Central memory CD8-positive, alpha-beta T cell (primary cell): ENCODE results near the gene EPB41L2.
"Not testable (repeated sequence)": the region's sequence is repeated elsewhere in the genome, so short reads cannot be mapped to it uniquely, and the experiment has no call there.

ENCODE experiments used
- ATAC-seq: fragments of 150-1000 bp; cut with Tn5 transposase; replicated peaks from 2 replicates; pipeline ENCODE4 v1.10.0; 2022; ENCODE audit warnings: mild to moderate bottlenecking, moderate FRiP score, moderate number of reproducible peaks; ENCODE audit not compliant: poor library complexity, severe bottlenecking; ENCODE audit errors: extremely low read depth
- DNase-seq, 2 donors: peaks; one replicate each; pipeline ENCODE4 v3.0.0; 2021; ENCODE audit warnings: low spot score in 2 of 2
- H3K27ac Mint-ChIP-seq: one replicate; pipeline ENCODE4 v1.8.0; 2022; ENCODE audit warnings: low read depth, mild to moderate bottlenecking, moderate library complexity, mixed read lengths
- H3K27me3 Mint-ChIP-seq: one replicate; pipeline ENCODE4 v1.8.0; 2022; ENCODE audit warnings: mixed read lengths
- H3K36me3 Mint-ChIP-seq: one replicate; pipeline ENCODE4 v1.8.0; 2022; ENCODE audit warnings: mild to moderate bottlenecking, moderate library complexity, mixed read lengths; ENCODE audit not compliant: insufficient read depth
- H3K4me1 Mint-ChIP-seq: one replicate; pipeline ENCODE4 v1.8.0; 2022; ENCODE audit warnings: mixed read lengths
- H3K4me3 Mint-ChIP-seq: one replicate; pipeline ENCODE4 v1.8.0; 2022; ENCODE audit warnings: mild to moderate bottlenecking, moderate library complexity, mixed read lengths
- H3K9me3 Mint-ChIP-seq: one replicate; pipeline ENCODE4 v1.8.0; 2022; ENCODE audit warnings: mixed read lengths

Gene EPB41L2

GRCh38 chr6:131023834-131024504 is 39.1 kb downstream of the EPB41L2 start:
- no peaks in the 10 kb centered on the region for H3K9me3 Mint-ChIP-seq
- ATAC-seq (no peak), DNase-seq (no peak)
- H3K27ac Mint-ChIP-seq = no peak overlapping the region
- H3K4me3 Mint-ChIP-seq = no peak overlapping the region
- H3K27me3 Mint-ChIP-seq = no peaks in the 10 kb centered on the region
- H3K36me3 Mint-ChIP-seq = no peaks in the 10 kb centered on the region
- H3K4me1 Mint-ChIP-seq = no peaks in the 10 kb centered on the region

GRCh38 chr6:131022691-131023090 is 40.4 kb downstream of the EPB41L2 start:
- DNase-seq (no peak), ATAC-seq (no peak)
- no peaks in the 10 kb centered on the region for H3K36me3 Mint-ChIP-seq
- H3K4me3 Mint-ChIP-seq = no peak overlapping the region
- no peaks in the 10 kb centered on the region for H3K27me3 Mint-ChIP-seq
- H3K9me3 Mint-ChIP-seq = no peaks in the 10 kb centered on the region
- no peak overlapping the region for H3K27ac Mint-ChIP-seq
- no peaks in the 10 kb centered on the region for H3K4me1 Mint-ChIP-seq

- H3K27ac Mint-ChIP-seq = no peak overlapping the region
- no peaks in the 10 kb centered on the region for H3K36me3 Mint-ChIP-seq
- no peaks in the 10 kb centered on the region for H3K27me3 Mint-ChIP-seq
- no peak overlapping the region for H3K4me3 Mint-ChIP-seq
- DNase-seq (no peak), ATAC-seq (no peak)
- no peaks in the 10 kb centered on the region for H3K9me3 Mint-ChIP-seq
- H3K4me1 Mint-ChIP-seq = no peaks in the 10 kb centered on the region
These were observed 45.1 kb downstream of the EPB41L2 start for GRCh38 chr6:131017962-131018361.

GRCh38 chr6:131015630-131016263 is 47.3 kb downstream of the EPB41L2 start:
- Mint-ChIP-seq H3K4me1 (no peaks in the 10 kb centered on the region), H3K27me3 (no peaks in the 10 kb centered on the region), H3K9me3 (no peaks in the 10 kb centered on the region), H3K36me3 (no peaks in the 10 kb centered on the region), H3K27ac (no peak overlapping the region), H3K4me3 (no peak overlapping the region)
- DNase-seq (no peak), ATAC-seq (no peak)

GRCh38 chr6:131015025-131015591 is 47.9 kb downstream of the EPB41L2 start:
- no peak overlapping the region for H3K27ac Mint-ChIP-seq
- no peak overlapping the region for H3K4me3 Mint-ChIP-seq
- ATAC-seq (no peak), DNase-seq (no peak)
- no peaks in the 10 kb centered on the region for H3K4me1 Mint-ChIP-seq
- no peaks in the 10 kb centered on the region for H3K36me3 Mint-ChIP-seq
- no peaks in the 10 kb centered on the region for H3K9me3 Mint-ChIP-seq
- no peaks in the 10 kb centered on the region for H3K27me3 Mint-ChIP-seq

GRCh38 chr6:131014080-131014776 is 48.8 kb downstream of the EPB41L2 start:
- H3K4me1 Mint-ChIP-seq = no peaks in the 10 kb centered on the region
- no peak for ATAC-seq
- H3K27me3 Mint-ChIP-seq = peaks cover 8% of the 10 kb centered on the region
- peaks cover 2% of the 10 kb centered on the region for H3K36me3 Mint-ChIP-seq
- no peak for DNase-seq
- H3K9me3 Mint-ChIP-seq = no peaks in the 10 kb centered on the region
- no peak overlapping the region for H3K27ac Mint-ChIP-seq
- no peak overlapping the region for H3K4me3 Mint-ChIP-seq

GRCh38 chr6:131013495-131013894 is 49.5 kb downstream of the EPB41L2 start:
- ATAC-seq (no peak), DNase-seq (no peak)
- Mint-ChIP-seq H3K9me3 (no peaks in the 10 kb centered on the region), H3K4me1 (no peaks in the 10 kb centered on the region), H3K27ac (no peak overlapping the region), H3K27me3 (peaks cover 10% of the 10 kb centered on the region), H3K4me3 (no peak overlapping the region), H3K36me3 (peaks cover 2% of the 10 kb centered on the region)

GRCh38 chr6:131009790-131010189 is 53.3 kb downstream of the EPB41L2 start:
- no peak overlapping the region for H3K27ac Mint-ChIP-seq

GRCh38 chr6:131008965-131009364 is 54.1 kb downstream of the EPB41L2 start:
- ATAC-seq, H3K27me3 Mint-ChIP-seq, H3K4me3 Mint-ChIP-seq, H3K27ac Mint-ChIP-seq, H3K36me3 Mint-ChIP-seq, DNase-seq, H3K4me1 Mint-ChIP-seq: not testable (repeated sequence)
- peaks cover 11% of the 10 kb centered on the region for H3K9me3 Mint-ChIP-seq

More at GRCh38 chr6:131009790-131010189, 53.3 kb downstream of the EPB41L2 start:
- peaks cover 2% of the 10 kb centered on the region for H3K36me3 Mint-ChIP-seq
- H3K4me3 Mint-ChIP-seq = no peak overlapping the region
- DNase-seq (no peak), ATAC-seq (no peak)
- H3K4me1 Mint-ChIP-seq = no peaks in the 10 kb centered on the region
- H3K27me3 Mint-ChIP-seq = peaks cover 10% of the 10 kb centered on the region
- peaks cover 11% of the 10 kb centered on the region for H3K9me3 Mint-ChIP-seq

- not testable (repeated sequence) for H3K4me3 Mint-ChIP-seq, H3K27ac Mint-ChIP-seq, H3K27me3 Mint-ChIP-seq, H3K36me3 Mint-ChIP-seq, H3K4me1 Mint-ChIP-seq, DNase-seq, ATAC-seq
- peaks cover 11% of the 10 kb centered on the region for H3K9me3 Mint-ChIP-seq
These were observed 55.1 kb downstream of the EPB41L2 start for GRCh38 chr6:131007964-131008363.

GRCh38 chr6:131007286-131007685 is 55.8 kb downstream of the EPB41L2 start:
- Mint-ChIP-seq H3K4me3 (no peak overlapping the region), H3K9me3 (peaks cover 11% of the 10 kb centered on the region), H3K4me1 (no peaks in the 10 kb centered on the region), H3K36me3 (peaks cover 3% of the 10 kb centered on the region), H3K27me3 (peaks cover 10% of the 10 kb centered on the region), H3K27ac (no peak overlapping the region)
- DNase-seq (no peak), ATAC-seq (no peak)

- DNase-seq (no peak), ATAC-seq (no peak)
- H3K9me3 Mint-ChIP-seq = peaks cover 11% of the 10 kb centered on the region
- H3K4me1 Mint-ChIP-seq = no peaks in the 10 kb centered on the region
- H3K27me3 Mint-ChIP-seq = peaks cover 18% of the 10 kb centered on the region
- no peak overlapping the region for H3K27ac Mint-ChIP-seq
- H3K4me3 Mint-ChIP-seq = no peak overlapping the region
- peaks cover 3% of the 10 kb centered on the region for H3K36me3 Mint-ChIP-seq
These were observed 57.5 kb downstream of the EPB41L2 start for GRCh38 chr6:131005439-131006016.
